ENCODE measurements around the gene DENND2D.

DENND2D gene

DNA sequence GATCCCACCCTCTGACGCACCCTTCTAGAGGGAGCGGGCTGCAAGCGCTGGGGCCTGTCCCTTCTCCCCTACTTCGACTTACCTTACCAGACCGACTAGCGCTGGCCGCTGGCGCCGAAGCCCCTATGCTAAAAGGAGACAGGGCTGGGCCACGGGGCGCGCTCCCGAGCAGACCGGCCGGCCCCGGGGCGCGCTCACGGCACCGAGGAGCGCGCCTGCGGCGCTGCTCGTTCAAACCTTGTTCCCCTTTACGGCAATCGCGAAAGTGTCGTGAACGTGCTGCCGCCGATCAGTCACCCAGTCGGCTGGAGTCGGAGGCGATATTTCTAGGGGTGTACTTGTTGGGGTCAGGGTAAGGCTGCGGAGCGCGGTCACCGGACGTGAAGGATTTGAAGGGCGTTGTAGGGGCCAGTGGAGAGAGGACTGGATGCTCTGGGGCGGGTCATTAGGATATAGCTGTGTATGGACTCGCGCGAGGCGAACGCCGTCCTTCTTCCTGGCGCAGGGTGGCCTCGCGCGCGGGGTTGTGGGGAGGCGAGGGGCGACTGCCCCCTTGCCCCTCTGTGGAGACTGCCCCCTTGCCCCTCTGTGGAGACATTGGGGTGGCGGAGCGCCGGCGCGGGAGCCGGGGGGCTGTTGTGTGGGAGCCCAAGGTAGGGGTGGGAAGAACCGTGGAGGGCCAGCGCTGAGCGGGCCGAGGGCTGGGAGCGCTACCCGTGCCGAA lies 60.3 kb downstream of the DENND2D start, which contains the start of the genes CEPT1 and DRAM2 (continued):
- TF ChIP-seq ZNF292 (tag by site-specific recombination; IDR thresholded peaks at IDR 0.05; ENCODE audit: borderline replicate concordance, low read depth) (no peak), ZNF19 (tag by site-specific recombination; IDR thresholded peaks at IDR 0.05; ENCODE audit: low read depth) (no peak), KLF10 (tag by site-specific recombination; IDR thresholded peaks at IDR 0.05) (no peak), MZF1 (tag by site-specific recombination; IDR thresholded peaks at IDR 0.05; ENCODE audit: borderline replicate concordance) (no peak), ZNF324 (tag by site-specific recombination; IDR thresholded peaks at IDR 0.05) (no peak; the same call in 1 of the 2 replicates), YY1 (tag by site-specific recombination; IDR thresholded peaks at IDR 0.05) (no peak), ZNF654 (tag by site-specific recombination; IDR thresholded peaks at IDR 0.05; ENCODE audit: low read depth) (no peak), ZBTB17 (tag by site-specific recombination; IDR thresholded peaks at IDR 0.05) (peak; percentile 49; the same call in 1 of the 2 replicates), OSR2 (tag by site-specific recombination; IDR thresholded peaks at IDR 0.05) (no peak), ZNF133 (tag by site-specific recombination; IDR thresholded peaks at IDR 0.05) (no peak), BCL11A (tag by site-specific recombination; IDR thresholded peaks at IDR 0.05; ENCODE audit: low read depth) (no peak), ZNF548 (tag by site-specific recombination; IDR thresholded peaks at IDR 0.05) (no peak), ZNF184 (tag by site-specific recombination; IDR thresholded peaks at IDR 0.05) (no peak), ZNF10 (tag by site-specific recombination; IDR thresholded peaks at IDR 0.05) (no peak), ZFHX2 (tag by site-specific recombination; conservative IDR thresholded peaks at IDR 0.05) (no peak), TRIM28 (IDR thresholded peaks at IDR 0.05; ENCODE audit: borderline replicate concordance, low read length) (no peak), ZNF747 (tag by site-specific recombination; IDR thresholded peaks at IDR 0.05) (no peak), GLI4 (tag by site-specific recombination; IDR thresholded peaks at IDR 0.05) (peak; percentile 64; the same call in 1 of the 2 replicates), ZNF354C (tag by site-specific recombination; IDR thresholded peaks at IDR 0.05; ENCODE audit: borderline replicate concordance, low read depth) (no peak), ZNF175 (tag by site-specific recombination; IDR thresholded peaks at IDR 0.05) (no peak), SP7 (tag by site-specific recombination; IDR thresholded peaks at IDR 0.05) (0 out of 2 replicates have a peak, but pooled peaks have one; percentile 57), GFI1B (tag by site-specific recombination; IDR thresholded peaks at IDR 0.05) (no peak), GLI2 (tag by site-specific recombination; IDR thresholded peaks at IDR 0.05; ENCODE audit: borderline replicate concordance, low read depth) (no peak), ZFP69B (tag by site-specific recombination; IDR thresholded peaks at IDR 0.05) (no peak), EGR2 (tag by site-specific recombination; IDR thresholded peaks at IDR 0.05; ENCODE audit: low read depth) (no peak), ZFP3 (tag by site-specific recombination; IDR thresholded peaks at IDR 0.05; ENCODE audit: low read depth) (no peak), KLF8 (tag by site-specific recombination; IDR thresholded peaks at IDR 0.05) (peak; percentile 59; the same call in 1 of the 2 replicates), PRDM2 (tag by site-specific recombination; IDR thresholded peaks at IDR 0.05; ENCODE audit: borderline replicate concordance) (no peak), KLF16 (tag by site-specific recombination; IDR thresholded peaks at IDR 0.05) (0 out of 2 replicates have a peak, but pooled peaks have one; percentile 12), ZNF211 (tag by site-specific recombination; IDR thresholded peaks at IDR 0.05; ENCODE audit: low read depth) (no peak)
- TF ChIP-seq, protein P1, sequence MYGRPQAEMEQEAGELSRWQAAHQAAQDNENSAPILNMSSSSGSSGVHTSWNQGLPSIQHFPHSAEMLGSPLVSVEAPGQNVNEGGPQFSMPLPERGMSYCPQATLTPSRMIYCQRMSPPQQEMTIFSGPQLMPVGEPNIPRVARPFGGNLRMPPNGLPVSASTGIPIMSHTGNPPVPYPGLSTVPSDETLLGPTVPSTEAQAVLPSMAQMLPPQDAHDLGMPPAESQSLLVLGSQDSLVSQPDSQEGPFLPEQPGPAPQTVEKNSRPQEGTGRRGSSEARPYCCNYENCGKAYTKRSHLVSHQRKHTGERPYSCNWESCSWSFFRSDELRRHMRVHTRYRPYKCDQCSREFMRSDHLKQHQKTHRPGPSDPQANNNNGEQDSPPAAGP (tag by site-specific recombination; IDR thresholded peaks at IDR 0.05) = peak; percentile 60; the same call in 1 of the 2 replicates
- TF ChIP-seq, protein P2, sequence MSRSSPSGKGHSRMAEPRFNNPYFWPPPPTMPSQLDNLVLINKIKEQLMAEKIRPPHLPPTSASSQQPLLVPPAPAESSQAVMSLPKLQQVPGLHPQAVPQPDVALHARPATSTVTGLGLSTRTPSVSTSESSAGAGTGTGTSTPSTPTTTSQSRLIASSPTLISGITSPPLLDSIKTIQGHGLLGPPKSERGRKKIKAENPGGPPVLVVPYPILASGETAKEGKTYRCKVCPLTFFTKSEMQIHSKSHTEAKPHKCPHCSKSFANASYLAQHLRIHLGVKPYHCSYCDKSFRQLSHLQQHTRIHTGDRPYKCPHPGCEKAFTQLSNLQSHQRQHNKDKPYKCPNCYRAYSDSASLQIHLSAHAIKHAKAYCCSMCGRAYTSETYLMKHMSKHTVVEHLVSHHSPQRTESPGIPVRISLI (tag by site-specific recombination; IDR thresholded peaks at IDR 0.05) = no peak
- TF ChIP-seq, protein P3, sequence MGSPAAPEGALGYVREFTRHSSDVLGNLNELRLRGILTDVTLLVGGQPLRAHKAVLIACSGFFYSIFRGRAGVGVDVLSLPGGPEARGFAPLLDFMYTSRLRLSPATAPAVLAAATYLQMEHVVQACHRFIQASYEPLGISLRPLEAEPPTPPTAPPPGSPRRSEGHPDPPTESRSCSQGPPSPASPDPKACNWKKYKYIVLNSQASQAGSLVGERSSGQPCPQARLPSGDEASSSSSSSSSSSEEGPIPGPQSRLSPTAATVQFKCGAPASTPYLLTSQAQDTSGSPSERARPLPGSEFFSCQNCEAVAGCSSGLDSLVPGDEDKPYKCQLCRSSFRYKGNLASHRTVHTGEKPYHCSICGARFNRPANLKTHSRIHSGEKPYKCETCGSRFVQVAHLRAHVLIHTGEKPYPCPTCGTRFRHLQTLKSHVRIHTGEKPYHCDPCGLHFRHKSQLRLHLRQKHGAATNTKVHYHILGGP (tag by site-specific recombination; IDR thresholded peaks at IDR 0.05) = no peak
